ENCODE data around the gene BCL10. TPM values are rescaled to one million over a fixed set of nuclear protein-coding genes. Genes with fewer than 3 reads are reported as not detected.

The BCL10 gene
- total and polyA plus RNA-seq, 7 donors, result 2.9 to 10.9 (median 8.2) TPM

GRCh38 chr1:85307987-85308832 is 31.8 kb upstream of the BCL10 start:
- Histone ChIP-seq H3K4me1 (peaks cover 9% of the 10 kb centered on the region), H3K9me3 (no peaks in the 10 kb centered on the region), H3K27ac (no peak overlapping the region), H3K36me3 (ENCODE audit: insufficient read depth in 1 of 2, low read depth in 1 of 2) (no peaks in the 10 kb centered on the region), H3K4me3 (peak overlapping the region; percentile 45), H3K27me3 (ENCODE audit: insufficient read depth in 3 of 3, low read length in 2 of 3) (no peaks in the 10 kb centered on the region)
- intact Hi-C loops (cut with DNase I), result loop anchor here (1.0 to 10.0 kb wide), 10 partner anchors 91 to 707 kb away; partner anchors contain the start of genes CCN1 (in 1 of the 2) and DDAH1 (in 1 of the 2)
- peak; percentile 88 to 92 for DNase-seq
- WGBS, 3 donors, result 19 to 23% (median 20%) methylated on average over 27 of the region's 27 CpGs
- peak; percentile 98 to 100 (median 98) for ATAC-seq
- TF ChIP-seq CTCF (IDR thresholded peaks at IDR 0.05), result peak; percentile 95

- 93 to 98% (median 96%) methylated on average over 4 of the region's 4 CpGs for WGBS, 3 donors
- intact Hi-C loops (cut with DNase I), result loop anchor here (5.0 to 10.0 kb wide), 6 partner anchors 156 to 709 kb away; partner anchors contain the start of genes CCN1 (in 1 of the 2) and DDAH1 (in 1 of the 2)
- Histone ChIP-seq H3K36me3 (ENCODE audit: insufficient read depth in 1 of 2, low read depth in 1 of 2) (no peaks in the 10 kb centered on the region), H3K9me3 (no peaks in the 10 kb centered on the region), H3K27me3 (ENCODE audit: insufficient read depth in 3 of 3, low read length in 2 of 3) (no peaks in the 10 kb centered on the region), H3K27ac (no peak overlapping the region), H3K4me3 (no peak overlapping the region), H3K4me1 (peaks cover 9% of the 10 kb centered on the region)
- no peak for ATAC-seq
- no peak for TF ChIP-seq CTCF (IDR thresholded peaks at IDR 0.05)
- no peak for DNase-seq
Measured at GRCh38 chr1:85306236-85306635, 29.8 kb upstream of the BCL10 start.

- H3K4me3 ChIP-seq, result no peak overlapping the region
- TF ChIP-seq CTCF (IDR thresholded peaks at IDR 0.05), result no peak
- H3K27me3 ChIP-seq (ENCODE audit: insufficient read depth in 3 of 3, low read length in 2 of 3), result no peaks in the 10 kb centered on the region
- no peaks in the 10 kb centered on the region for H3K36me3 ChIP-seq (ENCODE audit: insufficient read depth in 1 of 2, low read depth in 1 of 2)
- 43 to 79% (median 47%) methylated on average over 4 of the region's 4 CpGs for WGBS, 3 donors
- peaks cover 8% of the 10 kb centered on the region for H3K4me1 ChIP-seq
- intact Hi-C loops (cut with DNase I), result loop anchor here (10.0 kb wide), 3 partner anchors 161 to 711 kb away; partner anchors contain the start of gene DDAH1 (in 1 of the 2)
- no peak overlapping the region for H3K27ac ChIP-seq
- DNase-seq (no peak), ATAC-seq (no peak)
- H3K9me3 ChIP-seq, result no peaks in the 10 kb centered on the region
Measured at GRCh38 chr1:85303440-85304162, 27.2 kb upstream of the BCL10 start.

- Histone ChIP-seq H3K4me1 (no peaks in the 10 kb centered on the region), H3K27me3 (ENCODE audit: insufficient read depth in 3 of 3, low read length in 2 of 3) (no peaks in the 10 kb centered on the region), H3K9me3 (no peaks in the 10 kb centered on the region), H3K36me3 (ENCODE audit: insufficient read depth in 1 of 2, low read depth in 1 of 2) (no peaks in the 10 kb centered on the region), H3K27ac (no peak overlapping the region), H3K4me3 (no peak overlapping the region)
- no peak for ATAC-seq
- intact Hi-C loops (cut with DNase I), result loop anchor here (10.0 kb wide), 3 partner anchors 165 to 715 kb away; partner anchors contain the start of gene DDAH1 (in 1 of the 2)
- TF ChIP-seq CTCF (IDR thresholded peaks at IDR 0.05), result no peak
- DNase-seq, result no peak
- 77 to 99% (median 78%) methylated on average over 3 of the region's 3 CpGs for WGBS, 3 donors
Measured at GRCh38 chr1:85300140-85300539, 23.7 kb upstream of the BCL10 start.
